ENCODE data around the gene GPI.

- TF ChIP-seq MAX (IDR thresholded peaks at IDR 0.05; ENCODE audit: insufficient read depth, insufficient read length) = no peak
- no peak for TF ChIP-seq CTCF (IDR thresholded peaks at IDR 0.05; ENCODE audit: extremely low read depth in 1 of 2, insufficient read depth in 1 of 2, low read depth in 1 of 2, low read length in 2 of 2)
- no peak for TF ChIP-seq GATA2 (IDR thresholded peaks at IDR 0.05; ENCODE audit: insufficient read depth, insufficient read length, low read depth, low read length)
- TF ChIP-seq MYC (IDR thresholded peaks at IDR 0.05; ENCODE audit: low read depth, low read length) = no peak
- no peak for TF ChIP-seq EZH2 (IDR thresholded peaks at IDR 0.05; ENCODE audit: borderline replicate concordance, low read depth, low read length, severe bottlenecking)
- no peak for TF ChIP-seq JUN (IDR thresholded peaks at IDR 0.05; ENCODE audit: borderline replicate concordance, insufficient read depth, insufficient read length, low read depth)
- TF ChIP-seq FOS (IDR thresholded peaks at IDR 0.05; ENCODE audit: borderline replicate concordance, insufficient read depth, low read length) = no peak
- TF ChIP-seq POLR2A (IDR thresholded peaks at IDR 0.05; ENCODE audit: low read depth, low read length) = no peak
Observed at GRCh38 chr19:34393629-34394028, 28.6 kb downstream of the GPI start.
